BLaER1 treated with 17β-estradiol and CSF1 and Interleukin-3, amounts not matched to agents 10 nM and 100 nM (cell line): ENCODE results near the gene TRAIP.
"Not testable (repeated sequence)": the region's sequence is repeated elsewhere in the genome, so short reads cannot be mapped to it uniquely, and the experiment has no call there.

Experiments used
- H3K27ac ChIP-seq, 11 experiments: shearing (Covaris generic); formaldehyde crosslinking; 2 replicates each; pipeline ENCODE4 v1.8.1; 2022
- H3K27me3 ChIP-seq, 11 experiments: shearing (Covaris generic); formaldehyde crosslinking; 2 replicates each; pipeline ENCODE4 v1.8.1; 2022
- H3K36me3 ChIP-seq, 11 experiments: shearing (Covaris generic); formaldehyde crosslinking; 2 replicates each; pipeline ENCODE4 v1.8.1; 2022
- H3K4me1 ChIP-seq, 10 experiments: shearing (Covaris generic); formaldehyde crosslinking; 2 replicates each; pipeline ENCODE4 v1.8.1; 2022
- H3K4me2 ChIP-seq, 11 experiments: shearing (Covaris generic); formaldehyde crosslinking; 2 replicates each; pipeline ENCODE4 v1.8.1; 2022
- H3K4me3 ChIP-seq, 10 experiments: shearing (Covaris generic); formaldehyde crosslinking; 2 replicates each; pipeline ENCODE4 v1.8.1; 2022
- H3K9ac ChIP-seq, 11 experiments: shearing (Covaris generic); formaldehyde crosslinking; 2 replicates each; pipeline ENCODE4 v1.8.1; 2022
- H3K9me3 ChIP-seq, 11 experiments: shearing (Covaris generic); formaldehyde crosslinking; replicated peaks in 1 of 11; 2 replicates each; pipeline ENCODE4 v1.8.1; 2022
- H4K20me1 ChIP-seq, 11 experiments: shearing (Covaris generic); formaldehyde crosslinking; 2 replicates each; pipeline ENCODE4 v1.8.1; 2022
- Cebpa-rat ChIP-seq, 11 experiments: shearing (Covaris generic); IDR thresholded peaks; 2 replicates each; pipeline ENCODE4 v1.8.1; 2022

The TRAIP gene

DNA sequence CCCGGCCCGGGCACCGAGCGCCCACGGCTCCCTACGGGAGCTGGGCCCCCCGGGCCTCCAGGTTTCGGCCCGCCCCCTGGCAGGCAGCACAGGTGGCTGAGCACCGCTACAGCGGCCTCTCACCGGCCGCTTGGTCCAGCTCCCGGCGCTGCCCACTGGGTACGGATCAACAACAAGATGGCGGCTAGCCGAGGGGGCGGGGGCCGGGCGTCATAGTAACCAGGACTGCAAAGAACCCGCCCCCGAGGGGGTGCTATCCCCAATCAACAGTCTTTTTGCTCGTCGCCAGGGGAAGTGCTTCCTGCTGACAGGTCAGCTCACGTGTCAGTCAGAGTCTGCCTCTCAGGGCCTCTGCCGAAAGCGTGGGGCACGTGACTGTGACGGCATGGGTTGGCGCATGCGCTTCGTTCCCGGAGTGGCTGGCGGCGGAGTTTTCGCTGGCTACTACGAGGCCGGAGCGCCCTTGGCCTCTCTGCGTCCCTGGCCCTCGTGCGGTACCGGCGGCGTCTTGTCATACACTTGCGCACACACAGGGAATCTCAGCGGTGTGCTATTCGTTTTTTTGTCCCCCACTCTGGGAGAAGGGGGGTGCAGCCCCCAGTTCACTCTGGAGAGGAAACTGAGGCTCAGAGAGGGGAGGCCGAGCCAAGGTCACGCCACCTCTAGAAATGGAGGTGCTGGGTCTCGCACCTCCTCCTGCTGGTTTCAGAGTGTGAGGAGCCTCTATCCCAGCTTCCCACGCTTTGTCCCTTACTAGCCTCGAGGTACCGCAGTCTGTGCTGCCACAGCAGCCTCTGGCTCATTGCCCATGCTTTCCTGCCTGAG lies 69.8 kb downstream of the TRAIP start, which contains the start of gene IP6K1:
TSS of gene IP6K1 (minus strand) at position 186 of the 825 bp plus-strand sequence. CDS start 38,502 bp downstream, outside the sequence.
- Histone ChIP-seq H3K27me3 (no peaks in the 10 kb centered on the region), H4K20me1 (peaks cover 7 to 40% (median 21%) of the 10 kb centered on the region in 11 experiments; a peak in 17 of 22 replicates), H3K27ac (peak within 1 kb of the TSS; percentile 81 to 92 (median 88)), H3K4me2 (peak within 1 kb of the TSS; percentile 86 to 98 (median 93)), H3K9me3 (no peaks in the 10 kb centered on the region), H3K36me3 (peaks cover 29 to 37% (median 34%) of the 10 kb centered on the region in 11 experiments), H3K9ac (peak within 1 kb of the TSS; percentile 87 to 94 (median 90)), H3K4me3 (peak within 1 kb of the TSS; percentile 77 to 98 (median 91)), H3K4me1 (peaks cover 45 to 66% (median 50%) of the 10 kb centered on the region in 10 experiments)
- TF ChIP-seq Cebpa-rat (IDR thresholded peaks at IDR 0.05) = no peak

DNA sequence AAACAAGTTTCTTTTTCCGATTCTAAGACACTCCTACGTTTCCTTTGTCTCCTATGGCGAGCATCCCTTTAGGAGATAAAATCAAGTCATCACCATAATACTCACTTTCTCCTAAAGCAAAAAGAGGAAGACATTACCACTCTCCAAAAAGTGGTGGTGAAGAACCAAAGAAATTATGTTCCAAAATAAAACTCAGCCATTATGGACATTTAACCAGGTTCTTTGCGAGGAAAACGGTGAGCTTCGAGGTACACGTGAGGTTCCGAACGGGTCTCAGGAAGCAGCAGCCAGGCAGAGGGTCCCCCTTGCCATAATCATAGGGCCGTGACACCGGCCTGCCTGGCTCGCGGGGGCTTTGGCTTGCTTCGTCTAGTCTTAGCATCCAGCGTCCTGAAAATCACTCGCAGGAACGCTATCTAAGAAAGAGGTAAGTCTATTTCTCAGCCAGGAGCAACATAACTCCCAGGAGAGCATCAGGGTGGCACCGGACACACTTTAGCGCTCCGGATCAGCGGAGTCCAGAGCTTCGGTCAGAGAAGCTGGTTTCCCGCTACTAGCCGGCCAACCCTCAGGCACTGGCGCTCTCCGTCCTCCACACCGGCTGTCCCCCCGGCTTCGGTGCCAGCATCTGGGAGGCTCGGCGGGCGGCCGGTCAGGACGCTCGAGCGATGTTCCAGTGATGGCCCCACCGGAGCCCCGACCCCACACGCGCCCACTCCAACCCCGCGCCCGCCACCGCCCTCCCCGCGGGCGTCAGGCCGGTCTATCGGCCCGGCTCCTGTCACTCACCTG lies 70.6 kb downstream of the TRAIP start:
- Histone ChIP-seq H3K36me3 (peaks cover 35 to 45% (median 39%) of the 10 kb centered on the region in 11 experiments), H3K4me3 (peak overlapping the region; percentile 77 to 98 (median 91)), H3K9me3 (no peaks in the 10 kb centered on the region), H3K27ac (peak overlapping the region; percentile 79 to 92 (median 87)), H3K4me2 (peak overlapping the region; percentile 76 to 97 (median 89)), H4K20me1 (peaks cover 12 to 48% (median 29%) of the 10 kb centered on the region in 11 experiments; a peak in 18 of 22 replicates), H3K4me1 (peaks cover 44 to 67% (median 53%) of the 10 kb centered on the region in 10 experiments), H3K27me3 (no peaks in the 10 kb centered on the region), H3K9ac (peak overlapping the region; percentile 87 to 94 (median 90))
- no peak for TF ChIP-seq Cebpa-rat (IDR thresholded peaks at IDR 0.05)

DNA sequence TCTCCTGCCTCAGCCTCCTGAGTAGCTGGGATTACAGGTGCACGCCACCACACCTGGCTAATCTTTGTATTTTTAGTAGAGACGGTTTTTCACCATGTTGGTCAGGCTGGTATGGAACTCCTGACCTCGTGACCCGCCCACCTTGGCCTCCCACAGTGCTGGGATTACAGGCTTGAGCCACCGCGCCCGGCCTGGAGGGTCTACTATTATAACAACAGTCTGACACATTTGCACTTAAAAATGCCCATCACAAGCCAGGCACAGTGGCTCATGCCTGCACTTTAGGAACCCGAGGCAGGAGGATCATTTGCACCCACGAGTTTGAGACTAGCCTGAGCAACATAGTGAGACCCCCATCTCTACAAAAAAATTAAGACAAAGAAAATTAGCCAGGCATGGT lies 74.1 kb downstream of the TRAIP start:
- not testable (repeated sequence) for H3K27me3 ChIP-seq, H3K27ac ChIP-seq, H3K9me3 ChIP-seq, H3K9ac ChIP-seq, H3K4me3 ChIP-seq
- Histone ChIP-seq H3K36me3 (peaks cover 44 to 80% (median 71%) of the 10 kb centered on the region in 11 experiments), H4K20me1 (peaks cover 39 to 83% (median 64%) of the 10 kb centered on the region in 11 experiments; a peak in 20 of 22 replicates), H3K4me1 (peaks cover 29 to 67% (median 41%) of the 10 kb centered on the region in 10 experiments), H3K4me2 (0 out of 22 replicates have a peak overlapping the region, but pooled peaks of 1 of the 11 experiments have one; percentile 16)

DNA sequence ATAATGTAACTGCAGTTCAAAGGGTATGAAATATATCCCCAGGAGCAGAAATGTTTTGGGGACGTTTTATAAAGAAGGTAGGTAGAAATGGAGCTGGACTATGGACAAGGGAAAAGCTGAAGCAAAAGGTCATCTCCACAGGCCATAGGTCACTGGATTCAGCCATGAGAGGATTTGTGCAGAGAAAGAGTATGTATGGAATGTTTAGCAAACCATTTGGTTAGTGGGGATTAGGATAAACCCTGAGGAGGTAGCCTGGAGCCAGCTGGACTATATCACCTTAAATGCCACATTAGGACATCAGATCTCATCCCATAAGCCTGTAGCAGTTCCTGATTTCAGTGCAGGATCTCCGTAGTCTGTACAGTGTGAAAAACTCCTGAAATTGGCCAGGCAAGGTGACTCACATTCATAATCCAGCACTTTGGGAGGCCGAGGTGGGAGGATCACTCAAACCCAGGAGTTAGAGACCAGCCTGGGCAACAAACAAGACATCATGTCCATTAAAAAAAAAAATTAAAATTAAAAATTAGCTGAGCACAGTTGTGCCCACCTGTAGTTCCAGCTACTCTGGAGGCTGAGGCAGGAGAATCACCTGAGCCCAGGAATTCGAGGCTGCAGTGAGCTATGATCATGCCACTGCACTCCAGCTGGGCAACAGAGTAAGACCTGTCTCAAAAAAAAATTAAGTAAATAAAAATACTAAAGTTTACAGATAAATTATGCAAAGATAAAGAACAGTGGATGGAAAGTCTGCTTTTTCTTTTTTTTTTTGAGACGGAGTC lies 74.8 kb downstream of the TRAIP start:
- no peak for TF ChIP-seq Cebpa-rat (IDR thresholded peaks at IDR 0.05)
- Histone ChIP-seq H3K4me3 (no peak overlapping the region), H3K27ac (no peak overlapping the region), H3K9me3 (no peaks in the 10 kb centered on the region), H4K20me1 (peaks cover 45 to 90% (median 71%) of the 10 kb centered on the region in 11 experiments; a peak in 20 of 22 replicates), H3K36me3 (peaks cover 51 to 87% (median 78%) of the 10 kb centered on the region in 11 experiments), H3K27me3 (no peaks in the 10 kb centered on the region), H3K4me1 (peaks cover 22 to 61% (median 34%) of the 10 kb centered on the region in 10 experiments), H3K4me2 (peak overlapping the region in 8 of 11 experiments; percentile 1 to 32 (median 16); a peak in 9 of 22 replicates), H3K9ac (peak overlapping the region in 7 of 11 experiments; percentile 3 to 41 (median 19); a peak in 1 of 22 replicates)

DNA sequence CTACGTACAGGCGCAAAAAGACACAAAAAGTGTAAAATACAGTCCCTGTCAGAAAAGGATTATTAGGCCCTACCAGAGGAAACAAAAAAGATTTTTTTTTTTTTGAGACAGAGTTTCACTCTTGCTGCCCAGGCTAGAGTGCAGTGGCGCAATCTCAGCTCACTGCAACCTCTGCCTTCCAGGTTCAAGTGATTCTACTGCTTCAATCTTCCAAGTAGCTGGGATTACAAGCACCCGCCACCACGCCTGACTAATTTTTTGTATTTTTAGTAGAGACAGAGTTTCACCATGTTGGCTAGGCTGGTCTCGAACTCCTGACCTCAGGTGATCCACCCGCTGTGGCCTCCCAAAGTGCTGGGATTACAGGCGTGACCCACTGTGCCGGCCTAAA lies 75.4 kb downstream of the TRAIP start:
- H3K4me3 ChIP-seq = not testable (repeated sequence)
- H3K9ac ChIP-seq = peak overlapping the region in 7 of 11 experiments; percentile 1 to 41 (median 16); a peak in 5 of 22 replicates
- H3K36me3 ChIP-seq = peaks cover 57 to 93% (median 84%) of the 10 kb centered on the region in 11 experiments

DNA sequence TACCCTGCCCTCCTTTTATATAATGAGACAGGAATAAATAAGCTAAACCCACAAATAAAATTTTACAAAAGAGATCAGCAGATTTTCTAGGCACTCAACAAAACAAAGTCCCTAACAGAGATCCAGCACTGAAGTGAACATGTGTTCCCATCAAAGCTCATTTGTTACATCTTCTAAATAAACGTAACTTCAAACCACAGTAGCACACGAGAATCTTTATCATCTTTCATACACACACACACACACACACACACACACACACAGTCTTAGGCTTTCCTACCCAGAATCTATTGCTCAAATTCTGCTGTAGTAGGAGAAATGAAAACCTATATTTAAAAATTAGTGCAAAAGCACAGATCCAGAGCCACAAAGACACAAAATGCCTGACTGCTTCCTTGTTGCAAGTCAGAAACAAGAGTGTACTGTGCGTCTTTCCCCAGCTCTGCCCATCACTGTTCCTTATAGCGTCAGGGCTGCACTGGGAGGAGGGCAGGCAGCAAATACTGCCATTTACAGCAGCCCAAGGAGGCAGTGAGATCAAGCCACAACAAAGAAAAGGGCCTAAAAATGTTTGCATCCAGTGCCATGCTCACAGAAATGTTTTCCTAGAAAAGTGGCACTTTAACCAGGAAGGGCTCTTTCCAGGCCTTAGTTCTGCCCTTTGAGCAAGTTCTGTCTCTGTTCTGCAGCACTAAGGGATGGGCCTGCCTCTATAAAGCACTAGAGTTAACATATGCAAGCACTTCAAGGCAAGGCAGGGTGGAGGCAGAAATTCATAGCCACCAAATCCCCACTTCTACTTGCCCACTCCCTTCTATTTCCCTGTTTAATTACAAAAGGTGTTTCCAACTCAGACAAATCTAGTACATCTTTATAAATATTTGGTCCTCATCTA lies 76.0 kb downstream of the TRAIP start:
- peak overlapping the region in 6 of 11 experiments; percentile 7 to 39 (median 18); a peak in 10 of 22 replicates for H3K4me2 ChIP-seq
- peaks cover 58 to 100% (median 84%) of the 10 kb centered on the region in 11 experiments; a peak in 21 of 22 replicates for H4K20me1 ChIP-seq
- no peak for TF ChIP-seq Cebpa-rat (IDR thresholded peaks at IDR 0.05)
- peak overlapping the region in 6 of 11 experiments; percentile 1 to 25 (median 18); a peak in 7 of 22 replicates for H3K9ac ChIP-seq
- peaks cover 21 to 60% (median 31%) of the 10 kb centered on the region in 10 experiments for H3K4me1 ChIP-seq
- no peaks in the 10 kb centered on the region for H3K27me3 ChIP-seq
- H3K27ac ChIP-seq = 0 out of 22 replicates have a peak overlapping the region, but pooled peaks of 1 of the 11 experiments have one; percentile 0
- H3K4me3 ChIP-seq = no peak overlapping the region
- H3K36me3 ChIP-seq = peaks cover 64 to 100% (median 90%) of the 10 kb centered on the region in 11 experiments
- no peaks in the 10 kb centered on the region for H3K9me3 ChIP-seq

More for the DNA sequence above, 75.4 kb downstream of the TRAIP start:
- not testable (repeated sequence) for H3K9me3 ChIP-seq, H3K27ac ChIP-seq, H3K27me3 ChIP-seq
- peaks cover 22 to 61% (median 34%) of the 10 kb centered on the region in 10 experiments for H3K4me1 ChIP-seq
- H4K20me1 ChIP-seq = peaks cover 52 to 96% (median 77%) of the 10 kb centered on the region in 11 experiments; a peak in 20 of 22 replicates
- peak overlapping the region in 6 of 11 experiments; percentile 22 to 39 (median 32); a peak in 11 of 22 replicates for H3K4me2 ChIP-seq

DNA sequence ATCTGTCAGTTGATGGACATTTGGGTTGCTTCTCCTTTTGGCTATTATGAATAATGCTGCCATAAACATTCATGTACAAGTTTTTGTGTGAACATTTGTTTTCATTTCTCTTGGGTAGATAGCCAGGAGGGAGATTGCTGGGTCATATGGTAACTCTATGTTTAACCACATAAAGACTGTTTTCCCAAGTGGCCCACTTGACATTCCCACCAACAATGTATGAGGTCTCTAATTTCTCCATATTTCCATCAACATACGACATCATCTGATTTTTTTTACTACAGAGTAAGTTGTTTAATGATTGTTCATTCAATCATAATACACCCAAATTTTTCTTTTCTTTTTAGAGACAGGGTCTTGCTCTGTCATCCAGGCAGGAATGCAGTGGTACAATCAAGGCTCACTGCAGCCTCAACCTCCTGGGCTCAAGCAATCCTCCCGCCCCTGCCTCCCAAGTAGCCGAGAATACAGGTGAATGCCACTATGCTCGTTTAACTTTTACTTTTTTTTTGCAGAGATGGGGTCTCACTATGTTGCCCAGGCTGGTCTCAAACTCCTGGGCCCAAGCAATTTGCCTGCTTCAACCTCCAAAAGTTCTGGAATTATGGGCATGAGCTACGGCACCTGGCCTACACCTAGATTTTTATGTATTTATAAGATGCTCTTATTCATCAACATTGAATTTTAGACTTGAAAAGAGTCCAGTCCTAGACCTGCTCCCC lies 76.8 kb downstream of the TRAIP start:
- H4K20me1 ChIP-seq = peaks cover 64 to 100% (median 92%) of the 10 kb centered on the region in 11 experiments; a peak in 21 of 22 replicates
- H3K9ac ChIP-seq = no peak overlapping the region
- no peaks in the 10 kb centered on the region for H3K9me3 ChIP-seq
- H3K27me3 ChIP-seq = no peaks in the 10 kb centered on the region
- no peak for TF ChIP-seq Cebpa-rat (IDR thresholded peaks at IDR 0.05)
- H3K4me3 ChIP-seq = no peak overlapping the region
- H3K27ac ChIP-seq = no peak overlapping the region
- H3K4me2 ChIP-seq = peak overlapping the region in 1 of 11 experiments; percentile 17; a peak in 2 of 22 replicates
- H3K4me1 ChIP-seq = peaks cover 13 to 52% (median 23%) of the 10 kb centered on the region in 10 experiments
- peaks cover 64 to 99% (median 90%) of the 10 kb centered on the region in 11 experiments for H3K36me3 ChIP-seq
